Liver (tissue), 9 donors: Measurements from ENCODE around the gene SLC51A. TPM values are rescaled to one million over a fixed set of nuclear protein-coding genes. Genes with fewer than 3 reads are reported as not detected.
"Not testable (repeated sequence)": the region's sequence is repeated elsewhere in the genome, so short reads cannot be mapped to it uniquely, and the experiment has no call there.

Source experiments
- DNase-seq: peaks from one replicate; pipeline ENCODE4 v3.0.0-alpha.2; 2017; ENCODE audit warnings: low spot score
- H3K27ac ChIP-seq, 2 donors: one replicate each; pipeline ENCODE4 v1.7.0; 2013; ENCODE audit warnings: inconsistent platforms in 2 of 2, low read length in 2 of 2, control low read depth in 1 of 2, low read depth in 1 of 2, mild to moderate bottlenecking in 1 of 2
- H3K27me3 ChIP-seq, 4 donors: one replicate each; pipeline versions ENCODE4 v1.6.1 to v1.7.0; 2013; ENCODE audit warnings: low read length in 3 of 4, inconsistent platforms in 1 of 4, mild to moderate bottlenecking in 1 of 4, moderate library complexity in 1 of 4; ENCODE audit not compliant: control insufficient read depth in 4 of 4, insufficient read depth in 4 of 4
- H3K36me3 ChIP-seq, 4 donors: one replicate each; pipeline versions ENCODE4 v1.6.1 to v1.7.0; 2013; ENCODE audit warnings: low read length in 3 of 4, mild to moderate bottlenecking in 3 of 4, low read depth in 1 of 4, moderate library complexity in 1 of 4; ENCODE audit not compliant: control insufficient read depth in 4 of 4, insufficient read depth in 3 of 4
- H3K4me1 ChIP-seq, 4 donors: one replicate each; pipeline versions ENCODE4 v1.6.1 to v1.7.0; 2013; ENCODE audit warnings: low read length in 3 of 4, mild to moderate bottlenecking in 3 of 4, moderate library complexity in 1 of 4; ENCODE audit not compliant: control insufficient read depth in 4 of 4, insufficient read depth in 4 of 4
- H3K4me3 ChIP-seq, 3 donors: one replicate each; pipeline versions ENCODE4 v1.6.1 to v1.7.0; 2013; ENCODE audit warnings: low read length in 3 of 3, control low read depth in 1 of 3, low read depth in 1 of 3, mild to moderate bottlenecking in 1 of 3
- H3K9ac ChIP-seq, 2 donors: one replicate each; pipeline ENCODE4 v1.7.0; 2013; ENCODE audit warnings: low read length in 2 of 2, mild to moderate bottlenecking in 2 of 2, moderate library complexity in 2 of 2, control low read depth in 1 of 2, low read depth in 1 of 2
- H3K9me3 ChIP-seq, 4 donors: one replicate each; pipeline versions ENCODE4 v1.6.1 to v1.7.0; 2013; ENCODE audit warnings: low read length in 3 of 4; ENCODE audit not compliant: control insufficient read depth in 4 of 4
- ATF3 ChIP-seq: IDR thresholded peaks from 2 replicates; pipeline ENCODE4 v1.6.1; 2016; ENCODE audit warnings: antibody characterized with exemption
- HNF4A ChIP-seq, 2 donors: conservative IDR thresholded peaks; 2 replicates each; pipeline ENCODE4 v1.6.1; 2016; ENCODE audit warnings: antibody characterized with exemption in 2 of 2, mild to moderate bottlenecking in 2 of 2
- REST ChIP-seq: IDR thresholded peaks from 2 replicates; pipeline ENCODE4 v1.6.1; 2016; ENCODE audit warnings: antibody characterized with exemption, mild to moderate bottlenecking
- RXRA ChIP-seq, 2 donors: IDR thresholded peaks; 2 replicates each; pipeline ENCODE4 v1.6.1; 2017 to 2018; ENCODE audit warnings: antibody characterized with exemption in 2 of 2, mild to moderate bottlenecking in 1 of 2
- YY1 ChIP-seq: IDR thresholded peaks from 2 replicates; pipeline ENCODE4 v1.6.1; 2016; ENCODE audit warnings: antibody characterized with exemption, mild to moderate bottlenecking
- WGBS: extraction: QIAGEN DNeasy Blood & Tissue Kit; methylation state at CpG from one replicate; pipeline ENCODE4 v1.1.7; 2013; 5-methylcytosine and 5-hydroxymethylcytosine counted together
- polyA plus RNA-seq, 2 donors: library from polyadenylated mRNA; stranded (reverse) in 1 of 2; unstranded in 1 of 2; fragments of 200-250 nt in 1 of 2; fragments of >200 nt in 1 of 2; fragmentation: Nextera tagmentation in 1 of 2; extraction: Ambion mirVana in 1 of 2; gene quantifications; one replicate each; pipeline versions ENCODE4 v1.2.1 to v1.2.3, GENCODE V29; 2013 to 2015
- total RNA-seq, 2 donors: library from RNA; depleted of rRNA; stranded (reverse); fragments of >200 nt; gene quantifications; one replicate each; pipeline ENCODE4 v1.2.3, GENCODE V29; 2014
- TF ChIP-seq, protein P1 (sequence below): IDR thresholded peaks from 2 replicates; pipeline ENCODE4 v1.6.1; 2016; ENCODE audit warnings: antibody characterized with exemption
- TF ChIP-seq, protein P2 (sequence below): IDR thresholded peaks from 2 replicates; pipeline ENCODE4 v1.6.1; 2016; ENCODE audit warnings: antibody characterized with exemption
- donor health status: healthy.
- donor health status: healthy.
- donor health status: healthy.
- donor health status: healthy.
- donor health status: healthy.

Gene SLC51A
- total and polyA plus RNA-seq, 4 donors, result 19.9 to 52.5 (median 46.1) TPM

DNA sequence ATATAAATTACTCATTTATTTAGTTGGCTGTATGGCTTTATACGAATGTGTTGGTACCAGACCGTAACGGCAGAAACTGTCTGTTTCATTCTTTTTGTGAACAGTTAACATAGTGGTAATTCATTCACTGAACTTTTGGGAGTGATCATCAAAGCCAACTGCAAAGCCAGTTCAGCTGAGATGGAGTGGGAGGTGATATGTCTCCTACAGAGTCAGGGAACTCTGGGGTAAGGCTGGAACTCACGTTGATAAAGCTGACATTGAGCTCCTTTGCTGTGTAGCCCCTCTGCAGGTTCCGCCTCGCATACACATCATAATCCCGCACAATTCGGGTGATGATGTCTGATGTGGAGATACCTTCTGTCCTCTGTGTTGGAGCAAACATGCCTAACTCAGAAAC is 25.4 kb downstream of the SLC51A start:
- WGBS, result 97% methylated on average over 8 of the region's 8 CpGs

GRCh38 chr3:196244166-196244565 is 27.8 kb downstream of the SLC51A start:
- H3K9ac ChIP-seq, H3K4me1 ChIP-seq, H3K27ac ChIP-seq, H3K27me3 ChIP-seq, H3K9me3 ChIP-seq, DNase-seq, H3K4me3 ChIP-seq: not testable (repeated sequence)
- 99% methylated on average over 34 of the region's 34 CpGs for WGBS
- H3K36me3 ChIP-seq, result peaks cover 3 to 38% (median 34%) of the 10 kb centered on the region in 4 donors

More for the DNA sequence above, 25.4 kb downstream of the SLC51A start:
- no peak overlapping the region for H3K9ac ChIP-seq
- H3K36me3 ChIP-seq, result peaks cover 7 to 47% (median 41%) of the 10 kb centered on the region in 4 donors
- no peak overlapping the region for H3K27ac ChIP-seq
- H3K4me1 ChIP-seq, result no peaks in the 10 kb centered on the region
- TF ChIP-seq ATF3 (no peak), REST (no peak), YY1 (no peak), HNF4A (conservative IDR thresholded peaks at IDR 0.05) (no peak), RXRA (IDR thresholded peaks at IDR 0.05) (no peak)
- H3K27me3 ChIP-seq, result no peaks in the 10 kb centered on the region
- no peak for DNase-seq
- no peaks in the 10 kb centered on the region for H3K9me3 ChIP-seq
- H3K4me3 ChIP-seq, result no peak overlapping the region

DNA sequence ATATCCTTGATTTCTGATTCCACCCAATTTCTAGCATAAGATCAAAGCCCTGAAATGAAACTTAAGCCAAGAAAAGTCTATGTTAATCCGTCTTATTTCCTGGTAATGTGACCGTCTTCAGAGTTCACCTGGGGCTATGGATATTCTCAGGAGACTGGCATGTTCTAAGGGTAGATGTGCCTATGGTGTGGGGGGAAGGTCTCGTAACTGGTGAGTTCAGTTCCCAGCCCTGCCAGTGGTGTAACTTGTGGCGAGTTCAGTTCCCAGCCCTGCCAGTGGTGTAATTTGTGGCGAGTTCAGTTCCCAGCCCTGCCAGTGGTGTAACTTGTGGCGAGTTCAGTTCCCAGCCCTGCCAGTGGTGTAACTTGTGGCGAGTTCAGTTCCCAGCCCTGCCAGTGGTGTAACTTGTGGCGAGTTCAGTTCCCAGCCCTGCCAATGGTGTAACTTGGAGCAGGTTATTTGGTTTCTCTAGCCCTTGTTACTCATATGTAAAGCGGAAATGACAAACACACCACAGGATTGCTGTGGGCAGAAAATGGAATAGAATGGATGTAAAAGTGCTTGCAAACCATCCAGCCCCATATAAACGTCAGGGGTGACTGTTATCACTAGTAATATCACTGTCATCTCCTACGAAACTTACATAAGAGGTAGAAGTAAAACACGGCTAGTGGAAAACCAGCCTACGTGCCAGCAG is 30.4 kb downstream of the SLC51A start:
- Histone ChIP-seq H3K9ac (no peak overlapping the region), H3K27me3 (no peaks in the 10 kb centered on the region), H3K27ac (no peak overlapping the region), H3K36me3 (peaks cover 2 to 28% (median 26%) of the 10 kb centered on the region in 4 donors), H3K9me3 (no peaks in the 10 kb centered on the region), H3K4me1 (no peaks in the 10 kb centered on the region), H3K4me3 (no peak overlapping the region)
- DNase-seq, result no peak
- 89% methylated on average over 13 of the region's 13 CpGs for WGBS
- no peak for TF ChIP-seq ATF3
- TF ChIP-seq, protein P1, sequence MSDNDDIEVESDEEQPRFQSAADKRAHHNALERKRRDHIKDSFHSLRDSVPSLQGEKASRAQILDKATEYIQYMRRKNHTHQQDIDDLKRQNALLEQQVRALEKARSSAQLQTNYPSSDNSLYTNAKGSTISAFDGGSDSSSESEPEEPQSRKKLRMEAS, result no peak
- TF ChIP-seq, protein P2, sequence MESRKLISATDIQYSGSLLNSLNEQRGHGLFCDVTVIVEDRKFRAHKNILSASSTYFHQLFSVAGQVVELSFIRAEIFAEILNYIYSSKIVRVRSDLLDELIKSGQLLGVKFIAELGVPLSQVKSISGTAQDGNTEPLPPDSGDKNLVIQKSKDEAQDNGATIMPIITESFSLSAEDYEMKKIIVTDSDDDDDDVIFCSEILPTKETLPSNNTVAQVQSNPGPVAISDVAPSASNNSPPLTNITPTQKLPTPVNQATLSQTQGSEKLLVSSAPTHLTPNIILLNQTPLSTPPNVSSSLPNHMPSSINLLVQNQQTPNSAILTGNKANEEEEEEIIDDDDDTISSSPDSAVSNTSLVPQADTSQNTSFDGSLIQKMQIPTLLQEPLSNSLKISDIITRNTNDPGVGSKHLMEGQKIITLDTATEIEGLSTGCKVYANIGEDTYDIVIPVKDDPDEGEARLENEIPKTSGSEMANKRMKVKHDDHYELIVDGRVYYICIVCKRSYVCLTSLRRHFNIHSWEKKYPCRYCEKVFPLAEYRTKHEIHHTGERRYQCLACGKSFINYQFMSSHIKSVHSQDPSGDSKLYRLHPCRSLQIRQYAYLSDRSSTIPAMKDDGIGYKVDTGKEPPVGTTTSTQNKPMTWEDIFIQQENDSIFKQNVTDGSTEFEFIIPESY, result no peak
